Coronary artery (tissue), 2 donors: ENCODE data around the gene ZSWIM8.
"Not testable (repeated sequence)": the region's sequence is repeated elsewhere in the genome, so short reads cannot be mapped to it uniquely, and the experiment has no call there.

Experiments used
- DNase-seq: peaks from one replicate; pipeline ENCODE4 v3.0.0-alpha.2; 2017; ENCODE audit warnings: low spot score
- H3K27ac ChIP-seq, 2 donors: fragments of 200-600 bp; sonication (generic); one replicate each; pipeline ENCODE4 v1.5.1; 2016 to 2019
- H3K4me3 ChIP-seq: fragments of 200-600 bp; sonication (generic); 2 replicates; pipeline ENCODE4 v1.5.1; 2016; ENCODE audit warnings: mild to moderate bottlenecking, moderate library complexity
- CTCF ChIP-seq: fragments of 200-600 bp; sonication (generic); IDR thresholded peaks from one replicate; pipeline ENCODE4 v1.5.1; 2019; ENCODE audit warnings: antibody characterized with exemption

The ZSWIM8 gene

GRCh38 chr10:73781879-73782748 lies 3.3 kb upstream of the ZSWIM8 start, which contains the start of gene CHCHD1:
TSS of gene CHCHD1 (plus strand) at chr10:73782048. CDS start at chr10:73782076, 28 bp downstream.
- no peak for TF ChIP-seq CTCF
- Histone ChIP-seq H3K27ac (peak within 1 kb of the TSS; percentile 83 to 97), H3K4me3 (peak within 1 kb of the TSS; percentile 90)
- DNase-seq: peak; percentile 95

DNA sequence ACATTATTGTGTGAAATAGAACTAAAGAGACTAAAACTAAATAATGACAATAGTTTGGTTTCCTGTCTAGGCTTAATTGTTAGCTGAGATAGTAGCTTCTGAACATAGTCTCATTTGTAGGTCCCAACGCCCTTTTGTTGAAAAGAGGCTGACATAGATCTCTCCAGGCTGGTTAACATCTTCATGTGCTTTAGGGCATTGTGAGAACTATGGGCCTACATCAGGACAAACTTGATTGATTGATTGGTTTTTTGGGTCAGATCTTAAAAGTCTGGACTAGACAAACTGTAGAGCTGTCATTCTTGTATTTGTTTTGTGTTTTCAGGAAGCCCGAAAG lies 2.7 kb upstream of the ZSWIM8 start:
- no peak for DNase-seq
- peak overlapping the region; percentile 90 for H3K4me3 ChIP-seq
- peak overlapping the region; percentile 83 to 97 for H3K27ac ChIP-seq
- no peak for TF ChIP-seq CTCF

DNA sequence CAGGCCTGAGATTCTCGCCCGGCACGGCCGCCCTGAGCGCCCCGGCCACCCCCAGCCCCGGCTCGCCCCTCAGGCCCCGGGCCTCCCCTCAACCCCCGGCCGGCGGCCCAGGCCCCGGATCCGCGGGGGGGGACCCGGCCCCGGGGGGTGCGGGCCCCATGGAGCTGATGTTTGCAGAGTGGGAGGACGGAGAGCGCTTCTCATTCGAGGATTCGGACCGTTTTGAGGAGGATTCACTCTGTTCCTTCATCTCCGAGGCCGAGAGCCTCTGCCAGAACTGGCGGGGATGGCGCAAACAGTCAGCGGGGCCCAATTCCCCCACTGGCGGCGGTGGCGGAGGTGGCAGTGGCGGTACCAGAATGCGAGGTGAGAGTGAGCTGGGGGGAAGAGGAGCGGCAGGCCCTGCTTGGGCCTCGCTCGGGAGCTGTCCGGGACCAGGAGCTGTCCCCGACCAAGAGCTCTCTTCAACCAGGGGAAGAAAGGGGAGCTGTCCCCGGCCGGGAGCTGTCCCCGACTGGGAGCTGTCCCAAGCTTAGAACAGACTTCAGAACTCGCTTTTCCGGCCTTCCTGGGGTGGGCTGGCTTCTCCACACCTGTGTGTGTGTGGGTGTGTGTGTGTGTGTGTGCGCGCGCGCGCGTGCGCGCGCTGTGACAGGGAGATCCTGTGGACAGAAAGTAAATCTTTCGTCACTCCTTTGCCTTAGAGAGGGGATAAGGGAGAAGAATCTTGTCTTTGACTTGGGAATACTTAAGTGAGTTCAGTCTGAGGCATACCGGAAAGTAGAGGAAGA lies 510 bp downstream of the ZSWIM8 start:
- H3K4me3 ChIP-seq: peak overlapping the region; percentile 92
- no peak for TF ChIP-seq CTCF
- H3K27ac ChIP-seq: peak overlapping the region; percentile 89 to 94
- no peak for DNase-seq

- Histone ChIP-seq H3K27ac (peak overlapping the region in 1 of 2 donors; percentile 94), H3K4me3 (peak overlapping the region; percentile 92)
- DNase-seq: no peak
- no peak for TF ChIP-seq CTCF
Observed at GRCh38 chr10:73786512-73786885, 1.1 kb downstream of the ZSWIM8 start.

DNA sequence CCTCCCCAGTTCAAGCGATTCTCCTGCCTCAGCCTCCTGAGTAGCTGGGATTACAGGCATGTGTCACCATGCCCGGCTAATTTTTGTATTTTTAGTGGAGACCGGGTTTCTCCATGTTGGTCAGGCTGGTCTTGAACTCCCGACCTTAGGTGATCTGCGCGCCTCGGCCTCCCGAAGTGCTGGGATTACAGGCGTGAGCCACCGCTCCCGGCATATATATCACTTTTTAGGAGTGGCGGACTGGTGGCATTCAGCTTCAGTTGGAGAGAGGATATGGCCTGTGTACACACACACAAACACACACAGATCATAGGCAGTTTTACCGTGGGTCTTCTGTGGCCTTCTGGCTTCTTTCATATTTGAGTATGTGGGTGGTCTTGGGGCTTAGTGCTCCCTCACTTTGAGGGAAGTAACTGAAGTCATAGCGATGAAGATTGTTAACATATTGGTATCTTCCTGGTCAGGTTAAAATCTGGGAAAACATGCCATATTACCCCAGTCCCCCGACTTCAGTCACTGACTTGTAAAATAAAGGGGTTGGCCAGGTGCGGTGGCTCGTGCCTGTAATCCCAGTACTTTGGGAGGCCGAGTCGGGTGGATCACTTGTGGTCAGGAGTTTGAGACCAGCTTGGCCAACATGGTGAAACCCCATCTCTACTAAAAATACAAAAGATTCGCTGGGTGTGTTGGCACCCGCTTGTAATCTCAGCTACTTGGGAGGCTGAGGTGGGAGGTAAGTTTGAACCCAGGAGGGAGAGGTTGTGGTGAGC lies 1.8 kb downstream of the ZSWIM8 start:
- not testable (repeated sequence) for H3K27ac ChIP-seq, DNase-seq
- H3K4me3 ChIP-seq: peak overlapping the region; percentile 92

GRCh38 chr10:73788864-73789658 lies 3.7 kb downstream of the ZSWIM8 start:
- DNase-seq: no peak
- H3K27ac ChIP-seq: no peak overlapping the region
- no peak for TF ChIP-seq CTCF
- no peak overlapping the region for H3K4me3 ChIP-seq
